GM10266 (cell line): ENCODE results near the gene SPECC1L.

Experiments
- DNase-seq: peaks from one replicate; pipeline ENCODE4 v3.0.0; 2012; ENCODE audit errors: extremely low spot score
- CTCF ChIP-seq: IDR thresholded peaks from 2 replicates; pipeline ENCODE4 v1.5.1; 2012; ENCODE audit warnings: mild to moderate bottlenecking, low read depth; ENCODE audit not compliant: control insufficient read depth, insufficient read depth; ENCODE audit errors: missing control alignments

The SPECC1L gene

GRCh38 chr22:24420977-24421343 lies 150.3 kb downstream of the SPECC1L start:
- no peak for DNase-seq
- TF ChIP-seq CTCF, result no peak

- TF ChIP-seq CTCF, result peak; percentile 46
- DNase-seq, result peak; percentile 70
Measured at GRCh38 chr22:24421428-24421931, 150.8 kb downstream of the SPECC1L start.

- no peak for DNase-seq
- TF ChIP-seq CTCF, result no peak
Measured at GRCh38 chr22:24422102-24422665, 151.6 kb downstream of the SPECC1L start.

GRCh38 chr22:24423519-24424000 lies 152.9 kb downstream of the SPECC1L start:
- DNase-seq, result peak; percentile 93
- peak; percentile 91 for TF ChIP-seq CTCF

- no peak for TF ChIP-seq CTCF
- DNase-seq, result peak; percentile 65
Measured at GRCh38 chr22:24424001-24424900, 153.6 kb downstream of the SPECC1L start.

GRCh38 chr22:24424901-24425775 lies 154.5 kb downstream of the SPECC1L start:
- no peak for DNase-seq
- TF ChIP-seq CTCF, result no peak
